ENCODE measurements around the gene CHIC2.

CHIC2 gene

GRCh38 chr4:54063737-54064316, 578 bp downstream of the CHIC2 start (continued):
- no peak for TF ChIP-seq ZNF624 (tag by site-specific recombination; IDR thresholded peaks at IDR 0.05)
- no peak for TF ChIP-seq ZNF664 (tag by site-specific recombination; IDR thresholded peaks at IDR 0.05)
- TF ChIP-seq ZNF692 (tag by site-specific recombination; IDR thresholded peaks at IDR 0.05) = peak; percentile 92
- TF ChIP-seq ZNF560 (tag by site-specific recombination; IDR thresholded peaks at IDR 0.05; ENCODE audit: borderline replicate concordance) = no peak
- no peak for TF ChIP-seq TSHZ1 (tag by site-specific recombination; IDR thresholded peaks at IDR 0.05; ENCODE audit: borderline replicate concordance)
- TF ChIP-seq ZIC2 (tag by site-specific recombination; IDR thresholded peaks at IDR 0.05) = no peak
- TF ChIP-seq ZBTB20 (tag by site-specific recombination; IDR thresholded peaks at IDR 0.05) = peak; percentile 49; the same call in 1 of the 2 replicates
- TF ChIP-seq ZNF514 (tag by site-specific recombination; IDR thresholded peaks at IDR 0.05) = no peak
- TF ChIP-seq ZNF335 (tag by site-specific recombination; conservative IDR thresholded peaks at IDR 0.05) = peak; percentile 72
- TF ChIP-seq ZNF394 (tag by site-specific recombination; IDR thresholded peaks at IDR 0.05; ENCODE audit: borderline replicate concordance) = peak; percentile 28; the same call in 1 of the 2 replicates
- TF ChIP-seq KLF1 (tag by site-specific recombination; IDR thresholded peaks at IDR 0.05) = 0 out of 2 replicates have a peak, but pooled peaks have one; percentile 9
- TF ChIP-seq ZNF311 (tag by site-specific recombination; IDR thresholded peaks at IDR 0.05; ENCODE audit: borderline replicate concordance) = no peak
- no peak for TF ChIP-seq ZNF558 (tag by site-specific recombination; IDR thresholded peaks at IDR 0.05)
- TF ChIP-seq PATZ1 (tag by site-specific recombination; IDR thresholded peaks at IDR 0.05) = no peak

GRCh38 chr4:54063229-54063628, 1.2 kb downstream of the CHIC2 start:
- peak overlapping the region; percentile 85; the same call in 1 of the 2 replicates for H3K27ac ChIP-seq (ENCODE audit: extremely low read depth, low read depth, low read length)
- no peaks in the 10 kb centered on the region for H3K36me3 ChIP-seq (ENCODE audit: control insufficient read depth in 2 of 2, insufficient read depth in 1 of 2, low read length in 2 of 2)
- peak overlapping the region; percentile 78 for H3K4me3 ChIP-seq (ENCODE audit: low read depth, low read length)
- POLR2A ChIA-PET = no interaction called here
- CTCF ChIA-PET = interaction anchor here (1.0 kb wide), 1 partner anchor 154 kb away, joined by 4 read pairs; no protein-coding TSS in a partner anchor
- no peaks in the 10 kb centered on the region for H3K9me3 ChIP-seq (ENCODE audit: control insufficient read depth, insufficient read depth, low read depth, low read length)
- peaks cover 6% of the 10 kb centered on the region for H3K4me1 ChIP-seq (ENCODE audit: control insufficient read depth, insufficient read depth, low read length)
- no peak for TF ChIP-seq ZNF121 (tag by site-specific recombination; IDR thresholded peaks at IDR 0.05)
- TF ChIP-seq ZNF658 (tag by site-specific recombination; IDR thresholded peaks at IDR 0.05) = no peak
- TF ChIP-seq ZIC2 (tag by site-specific recombination; IDR thresholded peaks at IDR 0.05) = no peak
- TF ChIP-seq HOXC10 (CRISPR knock-in tag; IDR thresholded peaks at IDR 0.05) = no peak
- TF ChIP-seq ZNF10 (tag by site-specific recombination; IDR thresholded peaks at IDR 0.05) = no peak
